ENCODE measurements around the gene IPO13.

IPO13 gene

DNA sequence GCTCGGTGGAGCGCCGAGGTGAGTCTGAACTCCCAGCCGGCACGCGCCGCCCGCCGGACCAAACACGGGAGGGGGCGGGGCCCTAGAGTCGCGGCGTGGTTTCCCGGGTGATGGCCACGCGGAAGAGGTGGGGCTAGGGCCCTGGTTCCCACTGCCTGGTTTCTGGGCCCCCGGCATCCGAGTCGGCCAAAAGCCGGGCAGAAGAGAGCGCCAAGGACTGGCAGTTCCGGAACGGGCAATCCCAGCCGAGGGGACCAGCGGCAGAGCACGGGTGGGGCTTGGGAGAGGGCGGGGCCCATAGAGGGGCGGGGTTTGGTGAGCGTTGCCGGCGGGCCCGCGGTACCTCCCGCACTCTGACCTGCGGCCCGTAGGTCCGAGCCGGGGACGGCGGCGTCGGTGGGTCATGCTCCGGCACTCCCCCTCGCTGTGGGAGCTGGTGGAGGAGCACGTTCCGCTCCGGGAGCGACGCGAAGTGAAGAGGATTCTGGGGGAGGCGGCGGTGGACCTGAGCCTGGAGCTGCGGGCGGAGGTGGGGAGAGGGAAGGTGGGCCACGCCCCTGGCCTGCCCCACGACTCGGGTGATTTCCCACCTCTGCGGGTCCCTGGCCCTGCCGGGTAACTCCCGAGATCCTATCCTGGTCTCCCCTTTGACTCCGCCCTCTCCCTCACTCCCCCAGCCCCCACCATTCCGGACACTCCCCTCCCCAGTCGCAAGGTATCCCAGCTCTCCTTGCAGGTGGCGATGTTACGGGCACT lies 44.9 kb downstream of the IPO13 start, which contains the start of gene CCDC24:
CCDC24 (plus strand) TSS at position 124 of the 756 bp plus-strand sequence; CDS start at position 404, 280 bp downstream.
- peak; percentile 34 to 81 for DNase-seq

DNA sequence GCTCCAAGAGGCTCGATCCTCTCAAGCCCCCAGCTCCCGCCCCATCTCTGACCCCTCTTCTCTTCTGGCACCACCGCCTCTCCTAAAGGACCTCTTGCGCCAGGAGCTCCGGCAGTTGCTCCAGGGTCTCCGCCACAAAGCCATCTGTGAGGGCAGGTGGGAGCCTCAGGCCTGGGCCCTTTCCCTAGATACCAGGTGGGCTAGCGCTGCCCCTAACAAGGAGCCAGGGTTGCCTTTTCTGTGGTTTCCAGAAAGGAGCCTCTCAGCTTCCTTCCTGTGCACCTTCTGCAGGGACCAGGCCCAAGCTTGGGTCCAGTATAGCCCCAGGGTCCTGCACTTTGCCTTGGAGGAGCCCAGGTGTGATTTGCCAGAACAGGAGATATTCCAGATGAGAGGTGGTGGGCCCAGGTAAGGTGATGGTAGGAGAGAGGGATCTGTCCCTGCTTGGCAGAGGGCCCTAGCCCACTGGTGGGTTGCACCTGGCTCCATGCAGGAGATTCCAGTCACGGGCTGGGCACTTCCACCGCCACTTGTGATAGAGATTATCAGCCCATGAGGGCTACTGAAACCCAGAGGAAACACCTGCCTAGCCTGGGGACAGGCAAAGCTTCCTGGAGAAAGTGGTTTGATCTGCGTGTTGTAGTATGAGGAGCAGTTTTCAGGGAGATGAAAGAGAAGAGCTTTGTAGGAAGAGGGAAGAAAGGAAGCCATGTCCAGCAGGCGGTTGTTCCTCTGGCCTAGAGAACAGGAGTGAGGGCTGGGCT lies 45.7 kb downstream of the IPO13 start:
- DNase-seq: no peak

DNA sequence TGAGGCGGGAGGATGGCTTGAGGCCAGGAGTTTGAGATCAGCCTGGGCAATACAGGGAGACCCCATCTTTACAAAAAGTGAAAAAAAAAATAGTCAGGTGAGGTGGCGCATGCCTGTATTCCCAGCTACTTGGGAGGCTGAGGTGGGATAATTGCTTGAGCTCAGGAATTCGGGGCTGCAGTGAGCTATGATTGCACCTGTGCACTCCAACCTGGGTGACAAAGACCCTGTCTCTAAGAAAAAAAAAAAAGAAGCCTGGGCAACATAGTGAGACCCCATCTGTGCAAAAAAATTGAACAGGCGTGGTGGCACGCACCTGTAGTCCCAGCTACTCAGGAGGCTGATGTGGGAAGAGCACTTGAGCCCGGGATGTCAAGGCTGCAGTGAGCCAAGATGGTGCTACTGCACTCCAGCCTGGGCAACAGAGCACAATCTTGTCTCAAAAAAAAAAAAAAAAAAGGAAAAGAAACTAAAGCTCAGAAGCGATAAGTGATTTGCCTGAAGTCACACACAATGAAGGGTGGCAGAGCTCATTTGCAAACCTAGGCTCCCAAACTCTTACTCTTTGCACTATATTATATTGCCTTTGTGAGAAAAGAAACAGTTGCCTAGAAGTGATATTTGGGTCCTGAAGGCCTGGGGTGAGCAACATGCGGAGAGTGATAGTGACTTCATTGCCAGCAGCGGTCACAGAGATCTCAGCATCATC lies 46.6 kb downstream of the IPO13 start:
- no peak for DNase-seq

DNA sequence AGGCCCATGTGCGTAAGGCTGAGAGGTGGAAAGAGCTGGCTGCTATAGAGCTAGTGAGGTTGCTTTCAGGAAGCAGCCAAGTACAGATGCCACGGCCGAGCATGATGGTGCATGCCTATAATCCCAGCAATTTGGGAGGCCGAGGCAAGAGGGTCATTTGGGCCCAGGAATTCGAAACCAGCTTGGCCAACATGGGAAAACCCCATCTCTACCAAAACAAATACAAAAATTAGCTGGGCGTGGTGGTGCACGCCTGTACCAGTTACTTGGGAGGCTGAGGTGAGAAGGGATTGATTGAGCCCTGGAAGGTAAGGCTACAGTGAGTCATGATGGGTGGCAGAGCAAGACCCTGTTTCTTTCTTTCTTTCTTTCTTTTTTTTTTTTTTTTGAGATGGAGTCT lies 47.3 kb downstream of the IPO13 start:
- no peak for DNase-seq

DNA sequence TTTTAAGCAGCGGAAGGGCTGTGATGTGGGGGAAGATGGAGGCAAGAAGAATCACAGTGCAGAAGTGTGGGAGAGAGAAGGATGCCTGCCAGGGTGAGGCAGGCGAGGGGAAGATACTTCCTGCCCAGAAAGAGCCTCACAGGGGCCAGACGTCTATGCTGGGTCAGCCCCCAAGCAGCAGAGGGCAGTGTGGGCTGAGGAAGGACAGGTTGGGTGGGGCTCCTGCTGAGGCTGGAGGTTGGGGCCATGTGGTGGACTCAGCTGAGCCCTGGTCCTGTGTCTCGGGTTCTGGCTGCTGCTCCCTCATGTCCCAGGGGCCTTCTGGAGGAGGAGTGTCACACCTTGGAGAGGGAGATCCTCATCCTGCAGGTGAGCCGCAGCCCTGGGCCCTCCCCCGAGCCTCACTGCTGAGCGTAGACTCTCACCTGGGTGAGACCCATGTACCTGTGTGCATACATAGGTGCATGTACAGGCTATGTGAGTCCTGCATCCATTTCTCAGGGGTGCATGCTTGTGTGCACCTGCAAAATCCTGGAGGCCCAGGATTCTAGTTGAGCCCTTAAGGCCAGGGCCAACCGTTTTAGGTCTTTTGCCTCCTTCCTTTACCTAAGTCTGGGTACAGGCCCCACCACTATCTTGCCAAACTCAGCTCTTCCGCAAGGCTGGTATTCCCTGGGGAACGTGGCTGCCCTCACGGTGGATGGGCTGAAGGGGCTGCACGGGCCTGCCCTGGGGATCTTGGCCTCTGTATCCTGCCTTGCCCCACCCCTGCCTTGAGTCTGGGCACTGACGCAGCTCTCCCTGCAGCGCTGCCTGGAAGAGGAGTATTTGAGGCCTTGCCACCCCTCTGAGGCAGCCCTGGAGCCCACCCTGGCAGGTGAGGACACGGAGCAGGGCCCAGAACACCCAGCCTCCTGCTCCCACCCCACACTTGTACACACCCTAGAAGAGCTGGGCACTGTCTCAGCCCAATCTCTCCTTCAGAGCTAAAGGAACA lies 48.3 kb downstream of the IPO13 start:
- peak in 1 of 2 experiments; percentile 30 for DNase-seq

DNA sequence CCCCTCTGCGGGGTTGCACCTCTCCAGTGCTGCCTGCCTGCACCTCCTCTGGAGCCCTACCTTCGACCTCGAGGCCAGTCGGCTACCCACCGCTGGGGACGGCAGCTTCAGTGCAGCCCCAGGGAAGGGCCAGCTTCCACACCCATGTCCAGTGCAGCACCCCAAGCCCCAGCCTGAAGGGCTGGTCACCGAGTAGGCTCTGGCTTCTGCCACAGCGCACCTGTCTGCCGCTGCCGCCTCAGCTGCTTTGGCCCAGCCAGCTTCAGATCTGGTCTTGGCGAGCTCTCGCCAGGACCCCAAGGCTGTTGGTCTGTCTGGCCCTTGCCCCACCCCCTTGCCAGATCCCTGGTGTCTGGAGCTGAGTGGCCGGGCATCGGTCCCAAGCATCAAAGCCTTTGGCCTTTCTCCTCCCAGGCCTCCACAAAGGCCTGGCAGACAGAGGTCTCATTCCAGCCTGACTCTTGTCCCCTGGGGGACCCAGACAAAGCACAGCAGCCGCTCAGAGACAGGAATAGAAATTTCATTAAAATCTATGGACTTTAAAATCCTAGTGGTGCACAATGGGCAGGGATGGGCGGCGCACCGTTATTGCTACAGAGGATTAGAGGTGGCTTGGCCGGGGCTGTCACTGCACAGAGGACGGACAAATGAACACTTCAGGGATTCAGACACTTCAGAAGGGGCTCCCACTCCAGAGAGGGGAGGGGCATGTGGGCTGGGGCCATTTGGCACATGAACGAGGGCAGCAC lies 49.4 kb downstream of the IPO13 start:
- no peak for DNase-seq

DNA sequence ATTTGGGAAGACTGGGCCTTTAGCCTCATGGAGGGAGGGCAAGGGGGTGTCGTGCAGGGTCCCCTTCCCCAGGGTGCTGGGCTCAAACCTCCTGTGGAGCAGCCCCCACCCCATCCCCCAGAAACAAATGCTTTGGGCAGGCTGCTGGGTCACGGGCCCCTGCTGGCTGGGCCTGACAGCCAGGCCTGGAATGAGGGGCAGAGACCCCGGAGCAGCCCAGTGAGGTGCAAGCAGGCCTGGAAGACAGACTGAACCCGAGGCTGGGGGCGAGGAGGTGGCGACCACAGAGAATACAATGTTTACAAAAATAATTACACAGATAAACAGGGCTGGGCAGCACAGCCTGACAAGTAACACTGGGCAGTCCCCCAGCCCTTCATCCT lies 50.0 kb downstream of the IPO13 start:
- no peak for DNase-seq

DNA sequence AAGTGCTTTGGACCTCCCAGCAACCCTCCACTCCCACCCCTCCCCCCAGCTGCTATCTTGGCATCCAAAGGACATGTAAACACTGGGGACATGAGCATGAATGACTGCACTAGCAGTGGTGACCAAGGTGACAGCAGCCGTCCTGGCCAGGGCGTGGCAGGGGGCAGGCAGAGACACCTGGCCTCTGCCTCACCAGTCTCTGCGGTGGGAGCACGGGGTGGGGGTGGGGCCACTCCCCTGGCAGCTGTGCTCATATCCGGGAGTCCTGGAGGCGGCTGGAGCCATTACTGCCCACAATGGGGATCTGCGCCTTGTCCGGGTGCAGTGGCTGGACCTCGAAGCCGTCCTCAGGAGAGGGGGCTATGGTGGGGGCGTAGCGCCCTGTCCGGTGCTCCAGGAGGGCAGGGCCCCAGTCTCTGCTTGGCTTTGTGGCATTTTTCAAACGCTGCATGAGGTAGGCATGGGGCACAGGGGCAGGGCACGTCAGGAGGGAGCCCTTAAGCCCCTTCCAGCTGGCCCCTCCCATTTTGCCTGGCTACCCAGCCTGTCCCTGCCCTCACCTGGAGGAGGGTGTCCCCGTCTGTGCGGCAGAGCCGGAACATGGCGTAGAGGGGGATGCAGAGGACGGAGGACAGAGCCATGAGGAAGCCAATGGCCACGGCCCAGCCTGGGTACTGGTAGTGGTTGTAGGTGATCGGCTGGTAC lies 50.7 kb downstream of the IPO13 start:
- no peak for DNase-seq

DNA sequence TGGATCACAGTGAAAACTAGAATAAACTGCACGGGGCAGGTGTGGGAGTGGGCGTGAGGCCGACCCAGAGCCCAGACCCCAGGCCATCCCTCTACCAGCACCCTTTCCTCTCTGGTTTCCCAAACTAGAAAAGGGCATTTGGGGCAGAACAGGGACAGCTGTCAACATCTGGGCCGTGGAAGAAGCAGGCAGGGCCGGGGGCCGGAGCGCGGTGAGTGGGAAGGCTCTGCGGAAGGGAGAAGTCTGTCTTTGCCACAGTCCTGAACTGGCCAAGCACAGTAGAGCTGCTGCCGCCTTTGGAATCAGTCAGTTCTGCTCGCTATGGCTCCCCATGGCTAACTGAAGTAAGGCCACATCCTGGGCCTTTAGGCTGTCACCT lies 51.2 kb downstream of the IPO13 start:
- no peak for DNase-seq

DNA sequence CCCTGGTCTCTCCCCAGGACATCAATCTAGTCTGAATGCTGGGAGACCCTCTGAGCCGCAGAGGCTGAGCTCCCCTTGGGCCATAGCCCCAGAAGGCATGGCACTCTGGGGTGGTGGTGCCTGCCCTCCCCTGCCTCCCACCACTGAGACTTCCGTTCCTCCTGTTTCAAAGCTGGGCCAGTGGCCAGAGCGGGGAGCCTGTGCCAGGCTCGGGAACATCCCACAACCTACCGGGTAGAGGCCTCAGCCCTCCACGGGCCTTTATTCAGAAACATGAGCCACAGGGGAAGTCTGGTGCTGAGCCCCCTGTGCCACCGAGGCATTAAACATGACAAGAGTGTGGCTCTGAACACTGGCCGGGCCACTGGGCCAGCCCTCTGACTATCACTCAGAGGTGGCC lies 52.7 kb downstream of the IPO13 start:
- no peak for DNase-seq

DNA sequence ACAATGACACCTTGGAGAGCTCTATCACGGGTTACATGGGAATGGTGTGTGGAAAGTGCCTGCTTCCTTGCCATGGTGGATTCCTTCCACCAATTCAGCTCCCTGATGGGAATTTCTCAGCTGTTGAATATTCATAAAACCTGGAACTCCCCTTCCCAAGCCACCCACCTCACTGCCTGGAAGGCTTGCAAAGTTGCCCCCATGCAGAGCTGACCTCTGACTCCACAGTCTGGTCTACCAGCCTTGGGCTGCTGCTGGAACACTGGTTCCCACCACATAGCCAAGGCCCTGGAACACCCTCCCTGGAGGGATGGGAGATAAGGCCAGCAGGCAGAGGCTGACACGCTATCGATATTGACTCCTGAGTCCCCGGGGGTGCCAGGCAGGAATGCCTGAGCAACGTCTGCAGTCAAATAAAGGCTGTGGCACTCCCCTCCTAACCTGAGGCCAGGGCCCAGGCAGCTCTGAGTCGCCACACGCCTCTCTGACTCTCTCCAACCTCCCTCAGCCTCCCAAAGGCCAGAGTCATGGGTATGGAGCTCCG lies 53.4 kb downstream of the IPO13 start:
- no peak for DNase-seq

DNA sequence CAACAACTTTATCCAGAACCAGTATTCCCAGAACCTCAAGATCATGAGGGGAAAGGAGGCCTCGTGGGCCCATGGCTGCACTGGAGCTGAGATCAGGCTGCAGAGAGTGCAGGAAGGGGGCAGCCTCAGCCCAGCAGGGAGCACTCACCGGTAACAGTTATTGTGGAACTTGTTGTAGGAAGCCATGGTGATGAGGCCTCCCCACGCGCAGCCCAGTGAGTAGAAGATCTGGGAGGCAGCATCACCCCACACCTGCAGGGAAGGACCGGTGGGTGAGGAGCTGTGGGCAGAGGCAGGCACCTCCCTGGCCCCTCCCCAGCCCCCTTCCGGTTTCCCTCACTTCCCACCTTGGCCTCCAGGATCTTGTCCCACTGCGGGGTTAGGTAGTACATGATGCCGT lies 55.4 kb downstream of the IPO13 start:
- DNase-seq: no peak

DNA sequence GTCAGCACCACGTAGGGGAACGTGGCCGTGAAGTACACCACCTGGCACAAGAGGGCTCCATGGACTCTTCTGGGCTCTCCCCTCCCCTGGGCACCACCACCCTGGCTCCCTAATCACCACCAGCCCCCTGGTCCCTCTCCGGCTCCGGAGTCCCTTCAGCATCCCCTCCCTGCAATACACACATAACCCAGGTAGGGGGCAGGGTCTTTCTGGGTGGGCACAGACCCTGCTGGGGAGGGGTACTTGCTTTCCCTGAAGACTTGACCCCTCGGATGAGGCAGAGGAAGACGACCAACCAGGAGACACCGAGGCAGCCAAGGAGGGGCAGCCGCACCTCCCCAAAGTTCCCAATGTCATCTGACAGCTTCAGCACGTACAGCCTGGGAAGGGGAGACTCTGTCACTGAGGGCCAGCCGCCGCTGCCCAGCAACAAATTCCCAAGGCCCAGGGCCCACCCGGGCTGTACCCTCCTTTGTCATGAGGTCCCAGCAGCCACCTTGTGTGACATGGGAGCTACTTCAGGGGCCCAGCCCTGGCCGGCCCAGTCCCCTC lies 55.9 kb downstream of the IPO13 start:
- no peak for DNase-seq

DNA sequence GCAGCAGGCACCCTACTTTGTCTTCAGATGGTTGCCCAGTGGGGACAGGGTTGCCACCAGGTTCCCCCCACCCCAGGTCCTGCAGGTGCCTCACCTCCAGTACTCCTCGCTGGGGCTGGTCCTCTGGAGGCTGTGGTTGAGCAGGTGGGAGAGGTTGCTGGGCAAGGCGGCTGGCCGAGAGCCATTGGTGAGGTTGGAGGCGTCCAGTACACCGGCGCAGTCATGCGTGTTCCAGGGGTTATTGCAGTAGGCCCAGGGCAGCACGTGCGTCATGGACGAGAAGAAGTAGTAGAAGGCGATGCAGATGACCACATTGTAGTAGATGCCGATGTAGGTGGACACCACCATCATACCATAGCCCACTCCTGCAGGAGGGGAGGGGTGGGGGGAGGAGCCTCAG lies 61.5 kb downstream of the IPO13 start:
- no peak for DNase-seq

DNA sequence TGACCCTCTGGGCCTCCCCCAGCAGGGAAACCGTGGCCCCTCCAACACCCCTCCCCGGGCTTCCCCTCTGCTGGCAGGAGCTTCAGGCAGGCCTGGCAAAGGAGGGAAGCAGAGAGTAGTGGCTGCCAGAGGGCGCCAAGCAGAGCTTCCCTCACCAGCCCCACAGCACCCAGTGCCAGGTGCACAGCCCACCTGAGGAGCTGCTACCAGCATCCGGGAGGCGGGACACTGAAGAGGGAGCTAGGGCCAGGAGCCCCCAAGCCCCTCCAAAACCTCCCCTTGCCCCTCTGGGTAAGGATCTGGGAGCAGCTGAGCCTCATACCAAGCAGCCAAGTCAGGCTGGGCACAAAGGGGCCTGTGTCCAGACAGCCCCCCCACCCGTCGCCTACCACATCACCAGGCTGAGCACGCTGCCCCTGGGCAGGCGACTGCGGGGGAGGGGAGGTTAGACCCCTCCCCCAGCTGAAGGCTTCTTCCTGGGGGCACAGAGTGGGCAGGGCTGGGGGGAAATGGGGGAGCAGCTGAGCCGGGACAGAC lies 64.3 kb downstream of the IPO13 start:
- DNase-seq: no peak

DNA sequence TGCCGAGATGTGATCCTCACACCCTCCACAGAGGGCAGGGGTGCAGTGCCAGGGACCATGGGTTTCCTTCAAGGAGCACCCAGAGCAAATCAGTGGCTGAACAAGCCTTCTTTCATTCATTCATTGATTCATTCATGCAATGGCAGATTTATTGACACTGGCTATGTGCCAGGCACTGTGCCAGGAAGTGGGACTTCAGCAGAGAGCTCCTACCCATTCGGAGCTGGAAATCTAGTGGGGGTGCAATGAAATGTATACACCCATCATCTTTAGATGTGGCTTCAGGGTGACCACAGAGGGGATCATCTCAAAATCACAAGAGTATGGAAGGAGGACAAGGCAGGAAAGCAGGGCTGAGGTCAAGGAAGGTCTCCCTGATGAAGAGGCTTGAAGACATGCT lies 65.7 kb downstream of the IPO13 start:
- no peak for DNase-seq

DNA sequence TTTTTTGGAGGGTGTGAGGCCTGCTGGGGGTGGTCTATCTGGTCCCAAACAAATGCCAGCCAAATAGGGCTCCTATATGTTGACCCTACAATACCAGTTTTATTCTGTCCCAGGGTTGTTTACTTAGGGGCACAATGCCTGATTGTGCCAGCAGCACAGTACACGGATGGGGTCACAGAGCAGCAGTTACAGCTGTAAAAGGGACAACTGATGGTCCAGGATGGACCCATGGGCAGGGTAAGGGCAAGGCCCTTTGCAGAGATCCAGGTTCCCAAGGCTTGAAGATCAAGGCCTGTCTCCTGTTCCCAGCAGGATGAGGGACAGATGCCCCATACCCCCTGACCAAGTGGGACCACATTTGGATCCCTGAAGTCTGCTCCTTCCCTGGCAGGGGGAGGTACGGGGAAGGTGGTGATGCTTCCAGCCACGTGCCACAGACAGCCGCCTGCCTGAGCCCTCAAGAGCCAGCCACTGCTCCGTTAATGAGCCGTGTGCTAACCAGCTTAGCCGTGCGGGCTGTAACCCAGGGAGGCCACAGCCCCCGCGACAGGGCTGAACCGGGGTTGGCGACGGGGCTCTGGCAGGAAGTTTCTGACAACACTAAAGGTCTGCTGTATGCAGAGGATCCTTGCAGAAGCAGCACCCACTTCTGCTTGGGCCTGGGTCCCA lies 66.3 kb downstream of the IPO13 start:
- no peak for DNase-seq

DNA sequence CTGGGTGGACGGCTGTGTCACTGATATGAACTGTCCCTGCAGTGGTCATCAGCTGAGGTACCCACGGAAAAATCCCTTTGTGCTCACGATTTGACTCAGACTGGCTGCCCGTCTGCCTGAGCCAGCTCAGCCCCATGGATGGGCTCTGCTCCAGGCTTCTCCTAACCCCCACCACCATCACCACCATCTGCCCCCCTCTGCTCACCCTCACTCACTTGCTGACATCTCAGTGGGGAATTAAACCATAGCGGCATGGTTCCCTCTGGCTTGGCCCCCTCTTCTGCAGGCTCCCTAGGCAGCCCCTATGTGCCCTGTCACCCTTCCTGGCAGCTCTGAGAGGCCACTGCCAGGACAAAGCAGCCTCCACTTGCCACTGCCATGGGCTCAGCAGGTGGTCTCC lies 67.2 kb downstream of the IPO13 start:
- no peak for DNase-seq

DNA sequence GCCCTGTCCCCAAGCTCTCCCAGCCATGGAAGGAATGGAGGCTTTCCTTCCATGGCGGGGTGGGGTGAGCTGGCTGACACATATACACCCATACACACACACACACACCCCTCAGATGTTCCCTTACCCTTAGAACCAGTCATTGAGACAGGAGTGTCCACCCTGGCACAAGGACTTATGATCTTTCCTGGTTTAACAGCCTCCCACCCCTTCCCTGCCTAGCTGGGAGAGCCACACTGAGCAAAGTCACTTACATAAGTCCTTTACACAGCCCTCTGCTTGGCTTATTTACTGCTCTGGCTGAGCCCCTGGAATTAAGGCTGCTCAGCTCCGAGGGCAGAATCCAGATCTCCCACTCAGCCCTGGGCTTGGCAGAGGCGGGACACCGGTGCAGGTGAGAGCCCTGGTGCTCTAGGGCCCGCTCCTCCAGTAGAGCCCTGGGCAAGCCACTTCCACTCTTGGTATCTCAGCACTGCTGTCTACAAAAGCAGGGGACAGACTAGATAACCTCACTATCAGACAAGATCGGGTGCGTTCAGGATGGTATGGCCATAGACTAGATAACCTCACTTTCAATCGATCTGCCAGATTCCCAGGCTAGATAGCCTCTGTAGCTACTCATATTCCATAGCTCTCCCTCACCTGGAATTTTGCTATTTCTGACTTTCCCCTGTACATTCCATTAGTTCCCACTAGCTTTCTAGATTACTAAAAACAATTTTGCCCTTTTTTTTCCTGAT lies 67.8 kb downstream of the IPO13 start:
- DNase-seq: no peak
